Liver (tissue), 3 donors: ENCODE measurements around the gene TSSC4.

ENCODE experiments used
- FOXA1 ChIP-seq: IDR thresholded peaks from 2 replicates; pipeline ENCODE4 v1.6.1; 2016; ENCODE audit warnings: antibody characterized with exemption
- FOXA2 ChIP-seq: IDR thresholded peaks from 2 replicates; pipeline ENCODE4 v1.6.1; 2016; ENCODE audit warnings: antibody characterized with exemption
- RAD21 ChIP-seq, 2 donors: IDR thresholded peaks; 2 replicates each; pipeline ENCODE4 v1.6.1; 2016; ENCODE audit warnings: antibody characterized with exemption in 2 of 2, mild to moderate bottlenecking in 2 of 2
- RXRA ChIP-seq, 2 donors: IDR thresholded peaks; 2 replicates each; pipeline ENCODE4 v1.6.1; 2017 to 2018; ENCODE audit warnings: antibody characterized with exemption in 2 of 2, mild to moderate bottlenecking in 1 of 2
- SP1 ChIP-seq: IDR thresholded peaks from 2 replicates; pipeline ENCODE4 v1.6.1; 2018; ENCODE audit warnings: antibody characterized with exemption, mild to moderate bottlenecking
- YY1 ChIP-seq: IDR thresholded peaks from 2 replicates; pipeline ENCODE4 v1.6.1; 2016; ENCODE audit warnings: antibody characterized with exemption, mild to moderate bottlenecking
- ZBTB33 ChIP-seq: IDR thresholded peaks from 2 replicates; pipeline ENCODE4 v1.6.1; 2016; ENCODE audit warnings: antibody characterized with exemption
- TF ChIP-seq, protein P1 (sequence below): fragments of 150-350 bp; IDR thresholded peaks from 2 replicates; pipeline ENCODE4 v1.5.1; 2017; ENCODE audit warnings: improper control_type of control experiment, low read depth, low read length; ENCODE audit not compliant: missing input control
- TF ChIP-seq, protein P2 (sequence below): IDR thresholded peaks from 2 replicates; pipeline ENCODE4 v1.6.1; 2016; ENCODE audit warnings: antibody characterized with exemption
- donor health status: healthy.
- donor health status: healthy.

DNA sequence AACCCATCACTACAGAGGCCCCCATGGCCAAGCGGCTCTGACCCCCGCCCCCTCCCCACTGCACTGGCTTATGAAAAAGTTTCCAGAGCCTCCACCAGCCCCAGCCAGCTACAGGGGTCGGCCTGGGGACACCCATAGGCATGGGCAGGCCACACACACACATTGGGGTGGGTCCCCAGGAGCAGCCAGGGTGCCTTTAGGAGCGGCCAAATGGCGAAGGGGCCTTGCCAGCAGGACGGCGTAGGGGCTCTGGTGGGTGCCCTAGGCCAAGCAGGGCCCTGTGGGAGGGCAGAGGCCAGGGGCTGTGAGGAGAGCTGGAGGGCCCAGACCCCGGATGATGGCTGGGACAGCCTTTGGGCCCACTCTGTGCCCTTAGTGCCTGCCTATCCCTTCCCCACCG, 10.1 kb downstream of the TSSC4 start:
- TF ChIP-seq, protein P1, sequence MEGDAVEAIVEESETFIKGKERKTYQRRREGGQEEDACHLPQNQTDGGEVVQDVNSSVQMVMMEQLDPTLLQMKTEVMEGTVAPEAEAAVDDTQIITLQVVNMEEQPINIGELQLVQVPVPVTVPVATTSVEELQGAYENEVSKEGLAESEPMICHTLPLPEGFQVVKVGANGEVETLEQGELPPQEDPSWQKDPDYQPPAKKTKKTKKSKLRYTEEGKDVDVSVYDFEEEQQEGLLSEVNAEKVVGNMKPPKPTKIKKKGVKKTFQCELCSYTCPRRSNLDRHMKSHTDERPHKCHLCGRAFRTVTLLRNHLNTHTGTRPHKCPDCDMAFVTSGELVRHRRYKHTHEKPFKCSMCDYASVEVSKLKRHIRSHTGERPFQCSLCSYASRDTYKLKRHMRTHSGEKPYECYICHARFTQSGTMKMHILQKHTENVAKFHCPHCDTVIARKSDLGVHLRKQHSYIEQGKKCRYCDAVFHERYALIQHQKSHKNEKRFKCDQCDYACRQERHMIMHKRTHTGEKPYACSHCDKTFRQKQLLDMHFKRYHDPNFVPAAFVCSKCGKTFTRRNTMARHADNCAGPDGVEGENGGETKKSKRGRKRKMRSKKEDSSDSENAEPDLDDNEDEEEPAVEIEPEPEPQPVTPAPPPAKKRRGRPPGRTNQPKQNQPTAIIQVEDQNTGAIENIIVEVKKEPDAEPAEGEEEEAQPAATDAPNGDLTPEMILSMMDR, result no peak
- TF ChIP-seq YY1 (no peak), ZBTB33 (no peak), SP1 (no peak), RXRA (IDR thresholded peaks at IDR 0.05) (no peak), FOXA1 (no peak), RAD21 (IDR thresholded peaks at IDR 0.05) (no peak), FOXA2 (no peak)
- TF ChIP-seq, protein P2, sequence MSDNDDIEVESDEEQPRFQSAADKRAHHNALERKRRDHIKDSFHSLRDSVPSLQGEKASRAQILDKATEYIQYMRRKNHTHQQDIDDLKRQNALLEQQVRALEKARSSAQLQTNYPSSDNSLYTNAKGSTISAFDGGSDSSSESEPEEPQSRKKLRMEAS, result no peak
